HG03520 (cell line): ENCODE results near the gene CYLD.

ENCODE experiments used
- ATAC-seq: cut with Tn5 transposase; IDR thresholded peaks from one replicate; pipeline ENCODE4 v1.9.1; 2021; ENCODE audit warnings: mild to moderate bottlenecking, moderate library complexity; ENCODE audit not compliant: unreplicated experiment

The CYLD gene

DNA sequence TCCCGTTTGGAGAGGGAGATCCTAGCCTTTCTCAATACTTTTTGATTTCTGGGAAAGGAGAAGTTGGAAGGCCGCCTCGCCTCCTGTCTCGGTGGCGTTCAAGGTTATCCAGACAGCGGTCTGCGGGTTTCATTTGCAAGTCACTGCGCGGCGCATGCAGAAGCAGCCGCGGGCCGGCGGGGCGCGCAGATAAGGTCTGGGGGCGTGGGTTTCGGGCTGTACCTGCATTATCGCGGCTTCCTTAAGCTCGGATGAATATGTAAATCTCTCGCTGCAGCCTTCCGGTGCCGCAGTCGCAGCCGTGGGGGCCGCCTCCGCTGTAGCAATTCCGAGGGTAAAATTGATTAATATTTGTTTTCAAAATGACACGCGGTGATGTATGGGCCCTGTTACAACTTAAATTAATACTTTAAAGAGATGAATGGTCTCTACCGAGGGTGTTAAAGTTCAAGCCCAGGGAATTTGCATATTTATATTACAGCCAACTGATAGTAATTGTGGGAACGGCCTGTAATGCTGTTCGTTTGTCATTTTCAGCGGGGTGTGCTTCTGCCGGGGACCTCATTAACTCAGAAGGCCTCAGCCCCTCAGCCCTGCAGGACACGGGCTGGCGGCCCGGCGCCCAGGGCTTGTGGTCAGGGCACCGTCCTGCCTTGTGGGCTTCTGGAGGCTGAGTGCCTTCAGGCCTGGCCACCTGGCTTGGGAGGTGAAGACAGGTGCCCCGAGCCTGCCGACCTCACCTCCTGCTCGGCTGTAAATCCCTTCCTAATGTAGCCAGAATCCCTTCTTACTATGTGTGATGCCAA lies 99.4 kb downstream of the CYLD start:
- ATAC-seq, result no peak

GRCh38 chr16:50842013-50842505 lies 100.2 kb downstream of the CYLD start:
- no peak for ATAC-seq

DNA sequence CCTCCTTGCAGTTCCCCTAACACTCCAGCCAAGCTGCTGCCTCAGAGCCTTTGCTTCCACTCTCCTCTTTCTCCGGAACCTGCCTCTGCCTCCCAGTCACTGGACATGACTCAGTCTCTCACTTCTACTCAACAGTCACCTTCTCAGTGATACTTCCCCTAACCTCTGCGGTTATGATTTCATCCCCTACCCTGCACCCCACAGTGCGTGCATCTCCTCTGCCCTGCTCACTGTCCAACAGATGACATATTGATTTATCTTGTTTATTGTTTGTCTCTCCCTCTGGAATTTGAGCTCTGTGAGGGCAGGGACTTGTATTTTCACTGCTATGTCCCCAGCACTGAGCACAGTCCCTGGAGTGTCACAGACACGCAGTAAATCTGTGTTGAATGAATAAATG lies 100.7 kb downstream of the CYLD start:
- no peak for ATAC-seq

- no peak for ATAC-seq
Measured at GRCh38 chr16:50844840-50845239, 103.0 kb downstream of the CYLD start.

- no peak for ATAC-seq
Measured at GRCh38 chr16:50845296-50845695, 103.4 kb downstream of the CYLD start.

- no peak for ATAC-seq
Measured at GRCh38 chr16:50846511-50846910, 104.6 kb downstream of the CYLD start.

DNA sequence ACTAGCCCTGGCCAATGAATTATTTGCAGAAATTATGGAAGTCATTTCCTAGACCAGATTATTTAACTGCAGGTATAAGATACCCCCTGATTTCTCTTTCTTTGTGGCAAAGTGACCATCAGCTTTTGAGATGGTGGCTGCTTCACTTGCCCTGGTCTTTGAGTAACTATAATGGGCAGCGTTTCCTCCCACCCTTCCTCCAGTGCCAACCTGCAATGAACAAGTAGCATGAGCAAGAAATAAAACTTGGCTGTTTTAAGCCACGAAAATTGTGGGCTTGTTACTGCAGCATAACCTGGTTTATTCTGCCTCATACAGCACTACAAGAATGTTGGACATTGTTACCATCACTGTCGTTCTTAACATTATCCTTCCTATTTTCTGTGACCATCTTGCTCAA lies 105.3 kb downstream of the CYLD start:
- no peak for ATAC-seq

GRCh38 chr16:50848755-50849514 lies 107.0 kb downstream of the CYLD start:
- no peak for ATAC-seq
